GM19351 (cell line): ENCODE data around the gene LMAN2.

Experiments used
- ATAC-seq: cut with Tn5 transposase; IDR thresholded peaks from one replicate; pipeline ENCODE4 v1.9.1; 2021; ENCODE audit warnings: mild to moderate bottlenecking, moderate library complexity; ENCODE audit not compliant: unreplicated experiment

The LMAN2 gene, protein sequence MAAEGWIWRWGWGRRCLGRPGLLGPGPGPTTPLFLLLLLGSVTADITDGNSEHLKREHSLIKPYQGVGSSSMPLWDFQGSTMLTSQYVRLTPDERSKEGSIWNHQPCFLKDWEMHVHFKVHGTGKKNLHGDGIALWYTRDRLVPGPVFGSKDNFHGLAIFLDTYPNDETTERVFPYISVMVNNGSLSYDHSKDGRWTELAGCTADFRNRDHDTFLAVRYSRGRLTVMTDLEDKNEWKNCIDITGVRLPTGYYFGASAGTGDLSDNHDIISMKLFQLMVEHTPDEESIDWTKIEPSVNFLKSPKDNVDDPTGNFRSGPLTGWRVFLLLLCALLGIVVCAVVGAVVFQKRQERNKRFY

DNA sequence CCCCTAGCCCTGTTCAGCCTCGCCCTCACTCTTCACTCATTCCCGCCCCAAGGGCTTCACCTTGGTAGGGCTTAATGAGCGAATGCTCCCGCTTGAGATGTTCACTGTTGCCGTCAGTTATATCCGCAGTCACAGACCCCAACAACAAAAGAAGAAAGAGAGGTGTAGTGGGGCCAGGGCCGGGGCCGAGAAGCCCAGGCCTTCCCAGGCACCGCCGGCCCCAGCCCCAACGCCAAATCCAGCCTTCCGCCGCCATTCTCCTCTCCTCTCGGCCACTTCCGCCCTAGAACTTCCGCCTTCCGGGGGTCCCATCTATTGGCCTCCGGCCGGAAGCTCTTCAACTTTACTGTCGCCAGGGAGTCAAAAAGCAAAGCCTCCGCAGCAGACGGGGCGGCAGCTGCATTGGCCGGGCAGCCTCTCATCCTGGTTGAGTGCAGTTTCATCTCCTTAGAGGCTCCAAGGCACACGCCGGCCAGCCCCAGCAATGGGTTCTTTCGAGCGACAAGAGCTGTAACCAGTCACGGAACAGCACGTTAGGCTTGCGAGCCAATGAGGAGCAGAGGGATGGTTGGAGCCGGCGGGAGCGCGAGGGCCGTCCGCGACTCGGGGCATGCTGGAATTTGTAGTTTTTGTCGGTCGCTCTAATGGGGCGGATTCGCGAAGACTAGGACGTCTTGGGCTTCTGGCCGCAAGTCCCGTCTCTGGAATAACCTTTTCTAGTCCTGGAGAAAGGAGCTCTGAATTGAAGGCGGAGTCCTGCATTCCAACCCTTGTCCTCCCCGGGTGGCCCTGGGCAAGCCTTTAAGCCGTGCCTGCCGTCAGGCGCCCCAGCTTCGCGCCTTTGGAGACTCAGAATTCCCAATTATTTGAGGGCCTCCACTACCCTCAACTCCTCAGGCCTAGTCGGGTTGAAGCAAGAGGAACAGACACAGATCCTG is at the start of gene LMAN2:
TSS of gene LMAN2 (minus strand) at position 277 of the 938 bp plus-strand sequence. CDS start at position 256, 21 bp downstream.
- ATAC-seq, result peak; percentile 94

DNA sequence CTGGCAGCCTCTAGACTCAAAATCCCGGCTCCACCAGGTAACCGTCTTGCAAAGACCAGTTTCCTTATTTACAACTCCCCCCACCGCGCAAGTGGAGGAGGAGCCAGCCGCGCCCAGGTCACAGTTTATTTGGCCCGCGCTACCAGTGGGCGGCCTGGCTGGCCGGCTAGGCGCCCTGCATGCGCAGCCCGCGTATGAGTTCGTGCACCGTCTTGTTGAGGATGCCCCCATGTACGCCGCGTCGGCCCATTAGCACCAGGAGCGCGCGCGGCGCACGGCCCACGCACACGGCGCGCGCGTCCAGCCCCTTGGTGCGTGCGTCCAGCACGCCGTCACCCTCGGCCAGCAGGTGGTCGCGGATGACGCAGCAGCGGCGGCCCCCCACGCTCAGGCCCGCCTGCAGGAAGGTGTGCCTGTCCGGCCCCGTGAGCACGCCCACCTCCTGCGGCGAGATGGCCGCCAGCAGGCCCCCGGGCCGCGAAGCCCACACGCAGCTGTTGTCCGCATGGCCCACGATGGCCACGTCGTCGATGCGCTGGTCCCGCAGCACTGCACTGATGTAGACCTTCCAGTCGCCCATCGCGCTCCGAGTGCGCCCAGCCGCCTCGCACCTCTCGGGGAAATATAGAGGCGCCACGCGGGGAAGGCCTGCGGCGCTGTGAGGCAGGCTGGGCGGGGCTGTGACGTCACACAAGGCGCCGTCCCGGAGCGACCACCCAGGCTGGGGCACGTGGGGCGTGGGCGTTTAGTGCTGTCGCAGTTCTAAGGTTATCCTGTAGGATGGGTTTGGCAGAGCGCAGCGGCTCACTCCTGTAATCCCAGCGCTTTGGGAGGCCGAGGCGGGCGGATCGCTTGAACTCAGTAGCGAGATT is 48.8 kb upstream of the LMAN2 start, which contains the start of gene PFN3:
TSS of gene PFN3 (minus strand) at position 665 of the 872 bp plus-strand sequence. CDS start at position 580, 85 bp downstream.
- ATAC-seq, result no peak

DNA sequence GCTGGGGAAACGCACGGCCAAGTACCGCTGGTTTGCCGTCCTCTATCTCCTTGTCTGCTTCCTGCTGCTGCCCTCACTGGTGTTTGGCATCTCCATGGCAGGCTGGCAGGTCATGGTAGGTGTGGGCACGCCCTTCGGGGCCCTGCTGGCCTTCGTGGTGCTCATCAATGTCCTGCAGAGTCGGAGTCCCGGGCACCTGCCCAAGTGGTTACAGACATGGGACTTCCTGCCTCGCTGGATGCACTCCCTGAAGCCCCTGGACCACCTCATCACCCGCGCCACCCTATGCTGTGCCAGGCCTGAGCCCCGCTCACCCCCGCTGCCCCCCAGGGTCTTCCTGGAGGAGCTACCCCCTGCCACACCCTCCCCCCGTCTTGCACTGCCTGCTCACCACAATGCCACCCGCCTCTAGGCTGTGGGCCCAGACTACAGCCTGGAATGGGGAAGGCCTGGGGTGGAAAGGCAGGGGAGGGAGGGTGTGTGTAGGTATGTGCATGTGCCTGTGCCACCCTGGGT is 46.5 kb upstream of the LMAN2 start:
- no peak for ATAC-seq

DNA sequence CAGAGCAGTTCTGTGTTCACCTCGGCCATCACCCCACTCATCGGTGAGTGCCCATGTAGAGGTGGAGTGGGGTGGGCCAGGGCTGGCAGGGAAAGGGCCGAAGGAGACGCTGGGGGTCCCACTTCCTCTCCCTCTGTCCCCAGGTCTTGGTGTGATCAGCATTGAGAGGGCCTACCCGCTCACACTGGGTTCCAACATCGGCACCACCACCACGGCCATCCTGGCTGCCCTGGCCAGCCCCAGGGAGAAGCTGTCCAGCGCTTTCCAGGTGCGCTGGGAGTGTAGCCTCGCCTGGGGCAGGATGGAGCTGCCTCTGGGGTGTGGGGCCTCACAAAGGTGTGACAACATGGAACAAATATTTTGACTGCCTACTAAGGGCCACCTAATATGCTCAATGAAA is 45.3 kb upstream of the LMAN2 start:
- ATAC-seq, result no peak

DNA sequence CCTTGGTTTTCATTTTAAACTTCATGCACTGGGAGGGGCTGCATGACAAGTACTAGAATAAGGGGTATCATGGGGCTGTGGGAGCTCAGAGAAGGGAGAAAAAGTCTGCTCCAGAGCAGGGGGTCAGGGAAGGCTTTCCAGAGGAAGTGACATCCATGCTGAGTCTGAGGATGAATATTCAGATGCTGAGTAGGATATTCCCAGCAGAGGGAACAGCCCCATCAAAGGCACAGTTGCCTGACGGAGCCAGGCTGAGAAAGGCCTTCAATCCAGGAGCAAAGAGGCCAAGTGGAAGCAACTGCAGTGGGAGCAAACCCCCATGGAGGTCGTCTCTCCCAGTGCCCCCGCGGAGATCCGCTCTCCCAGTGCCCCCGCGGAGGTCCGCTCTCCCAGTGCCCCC is 44.6 kb upstream of the LMAN2 start:
- no peak for ATAC-seq

DNA sequence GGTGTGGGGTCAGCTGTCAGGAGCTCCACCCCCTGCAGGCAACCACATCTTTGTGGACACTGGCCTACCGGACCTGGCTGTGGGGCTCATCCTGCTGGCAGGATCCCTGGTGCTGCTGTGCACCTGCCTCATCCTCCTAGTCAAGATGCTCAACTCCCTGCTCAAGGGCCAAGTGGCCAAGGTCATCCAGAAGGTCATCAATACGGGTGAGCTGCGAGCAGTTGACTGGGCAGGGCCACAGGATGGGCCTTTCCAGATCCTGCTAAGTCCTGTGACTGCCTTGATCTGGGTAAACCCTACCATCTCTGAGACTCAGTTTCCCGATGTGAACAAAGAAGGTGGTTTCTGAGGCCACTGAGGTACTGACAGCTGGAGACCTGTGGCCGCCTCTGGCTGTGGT is 42.5 kb upstream of the LMAN2 start:
- no peak for ATAC-seq

DNA sequence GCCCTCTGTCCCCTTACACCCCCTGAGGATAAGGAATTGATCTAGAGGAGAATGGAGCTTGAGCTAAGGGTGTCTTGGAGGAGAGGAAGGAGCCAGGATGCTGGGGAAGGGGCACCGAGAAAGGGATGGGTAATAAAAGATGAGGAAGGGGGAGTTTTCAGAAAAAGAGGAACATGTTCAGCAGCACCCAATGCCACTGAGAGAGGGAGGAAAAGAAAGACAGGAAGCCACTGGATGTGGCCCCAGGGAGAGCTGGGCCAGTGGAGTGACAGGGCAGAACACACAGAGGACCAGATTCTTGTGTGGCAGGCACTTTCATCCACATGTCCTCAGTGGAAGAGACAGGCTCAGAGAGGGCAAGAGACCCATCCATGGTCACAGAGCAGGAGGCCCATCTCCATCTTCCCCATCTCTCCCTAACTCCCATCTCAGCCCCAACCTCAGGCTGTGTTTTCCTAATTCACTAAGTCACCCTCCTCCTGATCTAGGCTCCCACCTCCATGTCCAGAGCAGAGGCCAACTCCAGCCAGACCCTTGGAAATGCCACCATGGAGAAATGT is 41.8 kb upstream of the LMAN2 start:
- ATAC-seq, result no peak

DNA sequence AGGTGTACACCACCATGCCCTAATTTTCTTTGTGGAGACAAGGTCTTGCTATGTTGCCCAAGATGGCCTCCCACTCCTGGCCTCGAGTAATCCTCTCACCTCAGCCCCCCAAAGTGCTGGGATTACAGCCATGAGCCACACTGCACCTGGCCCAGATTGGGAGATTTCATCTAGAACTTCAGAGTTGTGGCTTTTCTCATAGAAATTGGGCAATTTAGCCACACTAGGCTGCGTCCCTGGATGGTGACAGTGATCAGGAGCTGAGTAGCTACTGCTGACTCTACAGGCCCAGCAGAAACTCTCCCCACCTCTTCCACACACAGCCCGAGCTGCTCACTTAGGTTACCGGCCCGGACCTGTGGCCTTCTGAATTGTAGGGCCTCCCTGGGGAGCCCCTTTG is 41.3 kb upstream of the LMAN2 start:
- ATAC-seq, result no peak

DNA sequence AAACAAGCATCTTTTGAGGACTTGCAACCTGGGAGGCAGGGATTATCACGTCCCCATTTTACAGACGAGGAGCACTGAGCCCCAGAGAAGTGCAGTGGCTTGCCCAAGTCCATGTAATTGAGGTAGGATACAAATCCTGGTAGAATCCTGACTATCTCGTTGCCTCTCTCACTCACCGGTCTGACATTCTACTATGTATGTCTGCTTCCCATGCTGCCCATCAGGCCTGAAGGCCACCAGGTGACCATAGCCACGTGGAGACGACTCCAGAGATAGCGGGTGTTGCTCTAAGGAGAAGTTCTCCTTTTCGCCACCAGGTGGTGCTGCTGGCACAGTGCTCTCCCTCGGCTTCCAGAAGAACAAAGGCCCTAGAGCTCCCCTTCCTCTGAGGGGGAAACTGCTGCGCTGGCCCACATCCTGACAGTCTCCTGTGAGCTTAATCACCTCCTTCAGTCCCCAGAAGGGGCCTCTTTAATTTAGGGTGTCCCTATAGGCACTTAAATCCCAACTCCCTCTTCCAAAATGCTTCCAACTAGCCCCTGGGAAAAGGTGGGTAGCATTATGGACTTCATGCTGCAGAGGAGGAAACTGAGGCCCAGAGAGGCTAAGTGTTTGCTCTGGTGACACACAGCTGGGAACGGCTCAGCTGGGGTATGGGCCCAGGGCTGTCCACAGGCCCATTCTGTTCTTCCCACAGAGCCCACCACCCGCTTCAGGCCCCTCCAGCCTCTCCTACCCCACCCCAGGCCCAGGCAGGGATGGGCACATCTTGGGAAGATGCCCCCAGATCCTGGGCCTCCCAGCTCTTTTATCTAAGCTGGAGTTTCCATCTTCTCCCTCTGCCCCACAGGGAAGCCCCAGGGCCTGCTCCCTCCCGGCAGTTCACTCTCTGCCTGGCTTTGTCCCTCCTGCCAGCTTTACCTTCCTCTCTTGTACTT is 39.2 kb upstream of the LMAN2 start:
- ATAC-seq, result peak; percentile 63

DNA sequence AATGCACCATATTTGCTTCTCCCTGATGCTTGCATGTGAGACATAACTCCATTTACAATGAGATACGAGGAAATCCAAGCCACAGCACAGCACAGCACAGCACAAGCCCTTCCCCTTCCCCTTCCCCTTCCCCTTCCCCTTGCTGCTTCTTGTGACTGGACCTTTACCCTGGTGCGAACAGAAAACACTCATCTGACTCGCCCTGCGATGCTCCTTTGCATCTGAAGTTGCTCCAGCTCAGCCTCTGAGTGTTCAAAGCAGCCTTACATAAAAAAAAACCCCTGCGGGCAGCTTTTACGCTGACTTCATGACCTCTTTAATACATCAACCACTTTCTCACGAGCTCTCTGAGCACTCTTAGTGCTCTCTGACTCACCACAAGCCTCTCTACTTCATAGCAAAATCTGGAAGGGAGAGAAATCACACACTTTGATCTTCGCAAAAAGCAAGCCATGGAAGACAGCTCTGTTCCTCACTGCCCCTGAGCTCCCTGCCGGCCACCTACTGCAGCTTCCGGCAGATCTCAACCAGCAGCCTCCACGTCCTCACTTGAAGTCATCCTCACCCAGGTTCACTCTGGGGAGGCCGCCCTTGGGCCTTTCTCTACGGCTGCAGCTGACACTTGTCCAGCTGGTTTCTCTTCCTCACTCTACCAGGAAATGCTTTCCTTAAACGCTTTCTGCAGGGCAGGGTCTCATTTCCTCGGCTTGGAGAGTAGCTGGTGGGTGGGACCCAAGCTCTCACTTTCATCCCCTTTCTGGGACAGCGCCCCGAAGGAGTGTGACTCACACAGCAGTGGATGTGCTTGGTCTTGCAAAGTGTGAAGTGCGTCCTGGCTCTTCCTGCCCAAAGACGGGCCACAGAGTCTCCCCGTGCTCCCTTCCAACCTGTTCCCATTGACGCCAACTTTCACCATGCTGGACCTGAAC is 38.0 kb upstream of the LMAN2 start:
- ATAC-seq, result peak; percentile 56

DNA sequence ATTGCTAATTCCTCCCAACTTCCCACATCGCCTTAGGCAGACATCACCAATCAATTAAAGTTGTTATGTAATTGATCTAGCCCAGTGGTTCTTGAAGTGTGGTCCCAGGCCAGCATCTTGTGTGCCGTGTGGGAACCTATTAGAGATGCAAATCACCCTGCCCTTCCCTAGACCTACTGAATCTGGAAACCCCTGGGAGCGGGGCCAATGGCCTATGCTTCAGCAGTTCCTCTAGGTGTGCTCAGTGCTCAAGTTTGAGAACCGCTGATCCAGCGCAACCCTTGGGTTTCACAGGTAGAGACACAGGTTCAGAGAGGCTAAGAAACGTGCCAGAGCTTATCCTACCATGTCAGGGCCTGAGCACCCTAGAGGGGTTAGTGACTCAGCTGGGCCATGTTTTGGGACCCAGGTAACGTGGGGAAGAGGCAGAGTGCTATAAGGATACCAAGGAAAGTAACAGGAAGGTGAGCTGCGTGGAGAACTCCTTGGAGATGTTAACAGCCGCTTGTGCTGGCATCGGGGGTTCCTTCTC is 37.1 kb upstream of the LMAN2 start:
- no peak for ATAC-seq

DNA sequence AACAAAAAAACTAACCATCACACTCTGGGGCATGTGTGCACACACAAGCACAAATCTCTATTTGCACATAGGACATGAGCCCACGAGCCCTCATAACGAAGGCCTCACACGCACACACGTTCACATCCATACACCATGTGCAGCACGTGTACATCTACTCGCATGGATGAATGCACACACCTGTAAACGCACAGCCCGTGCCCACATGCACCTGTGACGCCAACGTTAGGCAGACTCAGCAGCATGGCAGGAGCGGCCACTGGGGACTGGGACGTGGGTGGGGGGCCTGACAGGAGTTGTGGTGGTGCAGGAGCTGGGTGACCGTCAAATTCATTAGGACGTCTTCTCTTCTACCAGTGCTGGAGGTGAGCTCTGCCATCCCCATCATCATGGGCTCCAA is 35.9 kb upstream of the LMAN2 start:
- no peak for ATAC-seq

DNA sequence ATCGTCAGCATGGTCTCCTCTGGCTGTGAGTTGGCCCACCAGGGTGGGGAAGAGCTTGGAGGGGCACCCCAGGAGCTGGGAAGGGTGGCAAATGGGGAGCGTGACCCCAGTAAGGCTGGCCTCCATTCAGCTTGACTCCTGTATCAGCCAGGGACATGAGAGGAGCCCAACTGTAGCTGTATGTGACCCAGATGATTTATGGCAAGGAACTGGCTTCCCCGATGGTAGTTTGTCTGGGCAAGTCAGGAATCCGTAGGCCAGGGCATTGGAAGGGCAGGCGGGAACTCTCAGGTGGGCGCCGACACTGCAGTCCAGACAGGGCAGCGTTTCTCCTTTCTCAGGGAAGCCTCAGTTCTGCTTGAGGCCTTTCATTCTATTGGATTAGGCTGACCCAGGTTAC is 35.1 kb upstream of the LMAN2 start:
- ATAC-seq, result no peak

DNA sequence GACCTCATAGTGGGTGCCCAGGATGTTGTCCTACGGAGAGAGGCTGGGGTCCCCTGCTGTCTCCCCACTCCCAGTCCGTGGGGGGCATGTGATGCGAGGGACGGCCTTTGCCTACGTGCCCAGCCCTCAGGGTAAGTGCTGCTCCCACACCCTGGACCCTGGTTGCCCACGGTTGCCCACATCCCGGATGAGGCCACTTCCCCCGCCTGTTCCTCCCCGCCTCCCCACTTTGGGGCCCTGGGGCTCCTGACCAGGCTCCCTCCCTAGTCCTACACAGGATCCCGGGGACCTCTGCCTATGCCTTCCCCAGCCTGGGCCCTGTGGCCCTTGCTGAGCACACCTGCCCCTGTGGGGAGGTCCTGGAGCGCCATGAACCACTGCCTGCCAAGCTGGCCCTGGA is 34.3 kb upstream of the LMAN2 start:
- no peak for ATAC-seq

DNA sequence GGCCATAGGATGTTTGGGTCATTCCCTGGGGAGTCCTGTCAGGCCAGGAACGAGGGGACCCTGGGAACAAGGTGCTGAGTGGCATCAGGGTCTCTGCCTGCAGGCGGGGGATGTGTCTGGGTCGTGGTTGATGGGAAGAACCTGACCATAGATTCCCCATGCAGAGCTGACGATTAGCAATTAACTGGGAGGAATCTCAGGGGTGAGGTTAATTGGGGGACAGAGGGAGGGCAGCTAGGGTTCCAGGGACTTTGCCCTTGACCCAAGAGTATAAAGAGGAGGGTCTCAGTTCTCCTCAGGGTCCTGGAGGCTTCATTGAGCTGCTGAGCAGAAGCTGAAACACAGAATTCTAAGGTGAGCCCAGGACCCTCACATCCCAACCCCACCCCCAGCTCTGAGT is 32.7 kb upstream of the LMAN2 start, which contains the start of gene SLC34A1:
TSS of gene SLC34A1 (plus strand) at position 301 of the 400 bp plus-strand sequence. CDS start 1,308 bp downstream, outside the sequence.
- no peak for ATAC-seq

DNA sequence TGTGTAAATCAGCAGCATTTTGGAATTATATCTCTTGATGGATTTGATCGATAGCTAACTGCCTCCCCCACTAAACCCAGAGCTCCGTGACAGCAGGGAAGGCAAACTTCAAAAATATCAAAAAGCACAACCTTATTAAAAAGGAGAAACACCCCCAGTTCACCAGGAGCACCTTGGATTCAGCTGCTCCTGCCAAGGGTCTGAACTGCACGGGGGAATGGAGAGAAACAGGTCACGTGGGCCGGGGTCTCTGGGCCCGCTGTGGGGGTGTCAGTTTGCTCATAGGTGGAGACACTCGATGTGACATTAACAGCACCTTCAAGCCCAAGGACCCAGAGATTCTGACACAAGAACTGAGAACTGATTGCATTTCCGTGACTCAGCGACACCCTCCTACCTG is 31.7 kb upstream of the LMAN2 start:
- ATAC-seq, result no peak

DNA sequence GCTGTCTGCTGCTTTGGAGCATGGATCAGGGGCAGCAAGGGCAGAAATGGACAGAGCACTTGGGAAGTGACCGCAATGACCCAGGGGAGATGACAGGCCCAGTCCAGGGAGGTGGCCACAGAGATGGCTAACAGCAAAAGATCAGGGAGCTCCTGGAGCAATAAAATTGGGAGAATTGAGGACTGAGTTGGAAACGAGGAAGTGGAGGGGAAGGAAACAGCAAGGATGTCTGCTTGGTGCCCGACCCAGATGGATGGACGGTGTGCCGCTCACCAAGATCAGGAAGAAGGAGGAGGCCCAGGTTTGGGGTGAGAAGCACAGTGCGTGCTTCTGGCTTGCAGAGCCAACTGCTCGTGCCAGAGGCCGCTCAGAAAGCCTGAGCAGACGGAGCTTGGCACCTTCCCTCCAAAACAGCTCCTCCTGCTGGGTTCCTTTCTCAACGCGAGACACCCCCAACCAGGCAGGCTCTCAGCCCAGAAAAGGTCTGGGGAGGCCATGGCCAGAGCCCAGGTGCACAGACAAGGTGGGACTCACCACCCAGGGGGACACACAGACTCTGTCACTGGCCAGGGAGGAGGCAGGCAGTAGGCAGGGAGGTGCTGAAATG is 31.1 kb upstream of the LMAN2 start:
- ATAC-seq, result no peak

DNA sequence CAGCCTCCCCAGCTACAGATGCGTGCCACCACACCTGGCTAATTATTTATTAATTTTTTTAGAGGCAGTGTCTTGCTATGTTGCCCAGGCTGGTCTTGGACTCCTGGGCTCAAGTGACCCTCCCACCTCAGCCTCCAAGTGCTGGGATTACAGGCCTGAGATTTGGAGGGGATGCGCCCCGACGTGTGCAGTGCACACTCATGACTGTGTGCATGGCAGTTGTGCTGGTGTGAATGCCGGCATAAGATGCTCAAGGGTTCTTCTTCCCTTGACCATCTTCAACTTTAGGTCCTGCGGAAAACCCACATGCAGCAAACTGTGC is 29.3 kb upstream of the LMAN2 start:
- no peak for ATAC-seq
